ENCODE measurements around the gene TOX3.

DNA sequence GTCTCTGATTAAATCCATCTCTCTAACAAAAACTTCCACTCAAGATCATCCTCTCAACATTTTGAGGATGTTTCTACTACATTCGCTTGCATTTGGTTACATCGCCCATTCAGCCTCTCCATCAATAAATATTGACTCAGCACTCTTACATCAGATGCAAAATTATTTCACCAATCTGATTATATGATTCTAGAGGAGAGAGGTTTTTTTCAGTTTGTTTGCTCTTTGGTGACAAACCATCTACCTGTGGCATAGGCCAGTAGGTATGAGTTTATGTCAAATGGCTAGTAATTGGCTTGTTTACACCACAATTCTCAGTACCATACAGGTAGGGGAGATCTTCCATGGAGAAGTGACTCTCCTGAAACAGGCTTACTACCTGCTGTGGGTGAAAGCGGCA, 52.3 kb downstream of the TOX3 start:
- no peak for TF ChIP-seq CTCF (conservative IDR thresholded peaks at IDR 0.05; ENCODE audit: low read depth, low read length)
- TF ChIP-seq EZH2 (IDR thresholded peaks at IDR 0.05; ENCODE audit: borderline replicate concordance, low read depth, low read length, poor library complexity, severe bottlenecking), result no peak
